ENCODE data around the gene RABGAP1L.

RABGAP1L gene

DNA sequence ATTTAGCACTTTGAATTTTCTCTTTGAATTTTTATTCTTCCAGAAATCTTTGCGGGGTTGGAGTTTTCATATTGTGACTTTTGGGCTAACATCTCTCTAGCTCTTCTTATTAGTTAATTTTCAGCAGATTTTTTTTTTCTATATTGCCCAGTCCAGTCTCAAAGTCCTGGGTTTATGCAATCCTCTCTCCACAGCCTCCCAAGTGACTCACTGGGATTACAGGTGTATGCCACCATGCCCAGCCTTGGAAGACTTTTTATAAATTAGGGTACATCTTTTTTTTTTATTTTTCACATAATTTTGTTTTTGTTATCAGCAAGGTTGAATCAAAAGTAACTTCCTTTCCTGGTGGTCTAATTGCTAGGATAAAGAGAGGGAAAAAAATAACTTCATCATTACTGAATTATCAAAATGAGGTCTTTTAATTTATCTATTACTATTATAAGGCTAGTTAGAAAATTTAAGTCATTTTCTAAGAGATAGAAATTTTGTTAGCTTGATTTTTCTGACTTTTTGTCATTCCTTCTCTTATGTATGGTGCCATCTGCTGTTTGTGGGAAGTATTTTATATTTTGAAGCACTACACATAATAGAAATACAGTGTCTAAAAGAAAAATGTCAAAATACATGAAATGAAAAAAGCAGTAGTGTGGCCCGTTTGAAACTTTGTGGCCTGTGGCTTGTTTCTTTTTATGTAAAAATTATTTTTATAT lies 567.0 kb downstream of the RABGAP1L start:
- DNase-seq = peak in 1 of 2 donors; percentile 19

DNA sequence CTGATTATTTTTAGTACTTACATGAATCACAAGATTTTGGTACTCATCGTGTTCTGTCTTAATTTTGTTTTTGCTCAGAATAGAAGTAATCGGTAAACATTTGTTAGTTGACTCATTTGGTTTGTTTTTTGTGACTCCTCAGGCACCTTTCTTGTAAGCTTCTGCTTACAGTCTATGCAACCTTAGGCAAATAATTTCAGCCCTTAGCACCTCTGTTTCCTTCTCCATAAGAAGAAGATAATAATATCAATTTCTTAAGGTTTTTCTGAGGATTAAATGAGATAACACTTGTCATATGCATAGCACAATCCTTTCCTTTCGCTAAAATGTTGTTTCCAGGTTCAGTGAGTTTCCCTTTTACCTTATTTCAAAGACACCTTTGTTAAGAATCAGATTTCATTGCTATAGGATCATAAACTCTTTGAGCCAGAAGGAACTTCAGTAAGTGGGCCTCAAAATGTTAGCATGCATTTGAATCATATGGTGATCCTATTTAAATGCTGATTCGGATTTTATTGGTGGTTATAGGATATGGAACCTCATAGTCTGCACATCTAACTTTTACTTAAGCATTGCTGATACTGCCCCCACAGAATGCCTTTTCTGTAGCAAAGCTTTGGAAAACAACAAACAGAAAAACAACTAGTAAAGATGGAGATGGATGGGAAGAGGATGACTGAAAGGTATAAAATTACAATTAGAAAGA lies 567.7 kb downstream of the RABGAP1L start:
- DNase-seq = no peak

DNA sequence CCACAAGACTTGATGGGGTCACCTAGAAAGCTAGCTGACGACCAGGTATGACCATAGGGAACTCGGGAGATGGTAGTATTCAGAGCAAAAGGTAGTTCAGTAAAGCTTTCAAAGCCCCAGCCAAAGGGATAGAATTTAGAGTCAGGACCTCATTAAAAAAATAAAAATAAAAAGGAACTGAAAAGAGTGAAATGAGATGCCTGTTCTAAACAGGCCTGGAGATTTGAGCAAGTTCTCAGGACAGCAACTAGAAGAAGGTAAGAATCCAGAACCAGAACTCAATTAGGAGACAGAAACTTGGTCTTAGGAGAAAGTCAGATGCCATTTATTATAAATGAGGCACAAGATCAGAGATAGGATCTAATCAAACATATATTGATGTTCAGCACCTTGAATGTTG lies 575.0 kb downstream of the RABGAP1L start:
- no peak for DNase-seq

DNA sequence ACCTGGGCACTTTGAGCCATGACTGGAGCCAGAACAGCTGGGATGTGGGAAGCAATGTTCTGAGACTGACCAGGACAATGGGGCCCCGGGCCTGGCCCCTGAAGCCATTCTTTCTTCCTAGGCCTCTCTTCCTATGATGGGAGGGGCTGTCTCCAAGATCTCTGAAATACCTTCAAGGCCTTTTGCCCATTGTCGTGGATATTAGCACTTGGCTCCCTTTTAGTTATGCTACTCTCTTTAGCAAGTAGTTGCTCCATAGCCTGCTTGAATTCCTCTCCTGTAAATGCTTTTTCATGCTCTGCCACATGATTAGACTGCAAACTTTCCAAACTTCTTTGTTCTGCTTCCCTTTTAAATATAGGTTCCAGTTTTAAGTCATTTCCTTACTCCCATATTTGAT lies 577.5 kb downstream of the RABGAP1L start:
- DNase-seq = peak; percentile 13 to 29

DNA sequence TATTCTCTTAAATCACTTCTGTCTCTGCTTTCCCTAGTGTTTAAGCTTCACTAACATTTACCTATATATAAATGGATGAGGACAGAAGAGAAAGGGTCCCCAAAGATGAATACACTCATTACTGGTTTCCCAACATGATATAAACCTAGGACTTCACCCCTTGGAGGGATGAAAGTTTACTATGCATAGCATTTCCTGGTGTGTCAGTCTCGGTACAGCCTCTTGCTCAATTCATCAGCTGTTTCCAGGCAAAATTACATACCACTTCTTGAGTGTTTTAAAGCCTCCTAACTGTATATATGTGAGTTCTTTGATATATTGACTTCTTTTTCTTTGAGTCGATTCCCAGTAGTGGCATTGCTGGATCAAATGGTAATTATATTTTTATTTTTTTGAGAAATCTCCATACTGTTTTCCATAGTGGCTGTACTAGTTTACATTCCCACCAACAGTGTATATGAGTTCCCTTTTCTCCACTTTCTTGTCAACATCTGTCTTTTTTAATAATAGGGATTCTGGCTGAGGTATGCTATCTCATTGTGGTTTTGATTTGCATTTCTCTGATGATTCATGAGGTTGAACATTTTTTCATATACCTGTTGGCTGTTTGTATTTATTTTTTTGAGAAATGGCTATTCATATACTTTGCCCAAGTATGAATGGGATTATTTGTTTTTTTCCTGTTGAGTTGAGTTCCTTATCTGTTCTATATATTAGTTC lies 581.1 kb downstream of the RABGAP1L start:
- peak; percentile 10 to 14 for DNase-seq

DNA sequence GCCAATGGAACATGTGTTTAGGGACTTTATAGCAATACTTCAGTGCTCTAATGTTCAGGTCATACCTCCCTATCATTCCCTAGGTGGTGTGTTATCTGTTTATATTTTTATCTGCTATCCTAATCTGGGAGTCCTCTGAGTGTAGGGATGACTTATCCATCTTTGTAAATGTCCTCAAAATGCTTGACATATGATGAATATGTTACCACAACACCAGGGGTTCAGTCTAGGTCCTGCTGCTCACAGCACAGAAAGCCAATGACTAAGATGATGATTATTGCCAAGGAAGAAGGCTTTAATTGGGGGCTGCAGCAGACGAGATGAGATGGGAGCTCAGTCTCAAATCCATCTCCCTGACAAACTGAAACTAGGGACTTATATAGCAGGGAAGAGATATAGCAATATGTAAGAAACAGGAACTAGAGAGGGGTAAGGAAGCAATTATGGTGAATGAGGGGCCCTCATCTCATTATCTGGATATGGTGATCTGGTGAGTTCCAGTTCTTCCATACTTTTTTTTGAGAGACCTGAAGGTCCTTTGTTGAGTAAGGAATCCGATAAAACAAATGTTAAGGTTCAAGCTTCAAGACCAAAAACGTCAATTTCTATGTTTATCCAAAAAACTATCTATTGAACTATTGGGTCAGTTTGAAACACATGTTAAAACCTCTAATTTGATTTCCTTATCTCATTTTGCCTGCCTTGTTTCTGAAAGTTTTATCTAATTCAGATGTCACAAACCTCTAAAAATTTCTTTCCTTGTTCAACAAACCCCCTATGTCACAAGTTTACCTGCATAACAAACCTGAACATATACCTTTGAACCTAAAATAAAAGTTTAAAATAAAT lies 583.7 kb downstream of the RABGAP1L start:
- no peak for DNase-seq

DNA sequence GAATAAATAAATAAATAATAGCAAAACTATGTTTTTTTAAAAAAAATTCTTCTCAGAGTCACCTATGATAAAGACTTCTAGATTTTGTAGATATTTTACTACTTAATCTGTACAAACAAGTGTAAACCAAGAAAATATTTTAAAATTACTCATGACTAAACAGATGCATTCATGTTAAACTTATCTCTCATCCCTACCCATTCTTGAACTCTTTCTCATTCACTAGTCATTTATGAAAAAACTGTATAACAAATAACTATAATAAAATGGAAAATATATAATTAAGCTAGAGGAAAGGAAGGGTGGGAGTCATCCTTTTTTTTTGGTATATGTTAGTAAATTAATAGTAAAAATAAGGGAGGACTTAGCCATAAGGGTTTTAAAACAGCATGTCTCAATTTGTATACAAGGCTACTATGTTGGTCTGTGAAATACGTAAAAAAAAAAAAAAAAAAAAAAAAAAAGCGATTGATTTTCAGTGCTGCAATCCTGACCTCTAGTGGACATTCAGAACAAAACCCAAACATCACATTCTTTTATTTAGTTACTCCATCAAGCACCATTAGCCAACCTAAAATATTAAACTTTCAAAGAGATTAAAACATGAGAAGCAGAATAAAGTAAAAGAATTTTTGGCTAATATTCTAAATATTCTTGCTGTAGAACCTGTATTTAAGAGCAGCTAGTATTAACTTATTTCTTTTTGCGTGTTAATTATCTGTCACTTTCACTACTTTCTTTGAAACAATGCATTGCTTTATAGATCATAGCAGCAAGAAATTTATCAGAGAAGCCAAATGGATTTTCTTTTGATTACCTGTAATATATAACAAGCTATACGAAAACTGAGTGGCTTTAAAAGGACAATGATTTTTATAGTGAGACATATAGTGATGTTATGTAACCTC lies 584.6 kb downstream of the RABGAP1L start:
- peak; percentile 20 to 67 for DNase-seq

DNA sequence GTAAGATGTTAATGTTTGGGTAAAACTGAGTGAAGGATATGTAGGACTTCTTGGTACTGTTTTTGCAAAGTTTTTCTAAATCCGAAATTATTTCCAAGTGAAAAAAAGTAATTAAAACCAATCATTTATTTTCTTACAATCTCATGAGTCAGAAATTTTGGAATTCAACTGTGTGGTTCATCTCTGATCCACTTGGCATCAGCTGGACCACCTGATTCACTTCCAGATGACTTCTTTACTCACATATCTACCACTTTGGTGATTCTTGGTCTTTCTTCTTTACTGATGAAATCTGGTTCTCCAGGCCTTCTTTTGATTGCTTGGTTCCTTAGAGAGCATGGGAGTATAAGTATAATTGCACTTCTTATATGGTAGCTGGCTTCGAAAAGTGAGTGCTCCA lies 585.6 kb downstream of the RABGAP1L start:
- no peak for DNase-seq

DNA sequence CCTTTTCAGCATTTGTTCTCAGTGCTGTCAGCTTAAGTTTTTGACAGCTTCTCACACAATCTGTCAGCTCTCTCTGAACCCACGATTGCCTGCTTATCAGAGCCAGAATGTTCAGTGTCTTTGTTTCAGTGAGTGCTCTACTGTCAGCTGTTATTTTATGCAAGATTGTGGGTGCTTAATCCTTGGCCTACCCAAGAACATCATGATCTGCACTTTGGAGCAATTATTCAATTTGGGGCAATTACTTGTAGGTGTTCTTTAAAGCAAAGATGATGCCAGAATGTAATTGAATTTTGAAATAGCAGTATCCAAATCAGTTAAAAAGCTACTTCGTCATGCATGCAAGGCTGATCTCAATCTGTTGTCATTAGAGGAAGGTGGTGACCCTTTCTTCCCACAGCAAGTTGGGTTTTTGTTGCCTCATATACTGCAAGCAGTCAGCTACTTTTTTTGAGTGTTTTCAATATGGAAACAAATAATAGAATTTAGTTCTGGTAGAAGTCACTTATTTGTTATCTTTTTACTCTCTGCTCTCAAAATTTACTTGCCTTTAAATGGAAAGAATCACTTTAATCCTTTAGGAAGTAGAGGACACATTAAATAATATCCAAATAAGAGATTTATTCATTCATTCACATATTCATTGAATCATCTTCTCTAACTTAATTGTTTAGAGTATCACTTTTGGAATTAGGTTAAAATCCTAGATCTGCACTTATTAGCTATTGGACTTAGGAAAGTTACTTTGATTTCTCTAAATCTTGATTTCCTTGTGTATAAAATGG lies 586.9 kb downstream of the RABGAP1L start:
- DNase-seq = peak; percentile 53 to 56

DNA sequence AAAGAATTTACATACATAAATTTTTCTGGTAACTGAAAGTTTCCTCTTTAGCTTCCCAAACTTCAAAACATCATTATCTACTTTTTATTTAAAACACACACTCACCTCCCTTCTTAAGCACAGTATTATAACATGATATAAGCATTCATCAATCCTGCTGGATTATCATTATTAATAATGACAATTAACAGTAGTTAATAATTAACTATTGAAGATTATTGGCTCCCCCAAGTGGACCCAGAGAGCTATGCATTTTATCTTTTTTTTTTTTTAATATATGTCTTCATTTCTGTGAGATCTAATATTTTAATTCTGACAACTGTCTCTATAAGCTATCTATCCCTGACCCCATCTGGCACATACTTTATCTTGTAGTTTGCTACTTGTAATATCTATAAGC lies 588.3 kb downstream of the RABGAP1L start:
- no peak for DNase-seq

DNA sequence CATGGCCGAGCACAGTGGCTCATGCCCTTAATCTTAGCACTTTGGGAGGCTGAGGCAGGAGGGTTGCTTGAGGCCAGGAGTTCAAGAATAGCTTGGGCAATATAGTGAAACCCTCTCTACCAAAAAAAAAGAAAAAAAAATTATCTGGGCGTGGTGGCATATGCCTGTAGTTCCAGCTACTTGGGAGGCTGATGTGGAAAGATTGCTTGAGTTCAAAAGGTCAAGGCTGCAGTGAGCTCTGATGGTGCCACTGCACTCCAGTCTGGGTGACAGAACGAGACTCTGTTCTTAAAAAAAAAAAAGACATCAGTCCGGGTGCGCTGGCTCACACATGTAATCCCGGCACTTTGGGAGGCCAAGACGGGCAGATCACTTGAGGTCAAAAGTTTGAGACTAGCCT lies 589.3 kb downstream of the RABGAP1L start:
- DNase-seq = peak in 1 of 2 donors; percentile 52

DNA sequence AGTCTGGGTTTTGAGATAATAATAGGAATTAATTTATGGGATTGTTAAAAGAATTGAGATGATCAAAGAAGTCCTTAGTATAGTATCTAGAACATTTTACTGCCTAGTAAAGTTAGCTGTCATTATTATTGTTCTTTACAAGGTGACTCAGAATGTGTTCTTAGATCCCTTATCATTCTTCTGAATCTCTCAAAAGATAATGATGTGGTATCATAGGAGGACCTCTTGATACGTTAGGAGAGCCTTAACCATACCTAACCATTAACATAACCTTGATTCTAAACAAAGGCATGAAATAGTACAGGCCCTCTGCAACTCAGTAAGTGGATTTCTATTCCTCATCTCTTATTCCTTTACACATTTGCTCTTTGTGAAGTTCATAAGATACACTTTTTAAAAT lies 593.8 kb downstream of the RABGAP1L start:
- DNase-seq = no peak

DNA sequence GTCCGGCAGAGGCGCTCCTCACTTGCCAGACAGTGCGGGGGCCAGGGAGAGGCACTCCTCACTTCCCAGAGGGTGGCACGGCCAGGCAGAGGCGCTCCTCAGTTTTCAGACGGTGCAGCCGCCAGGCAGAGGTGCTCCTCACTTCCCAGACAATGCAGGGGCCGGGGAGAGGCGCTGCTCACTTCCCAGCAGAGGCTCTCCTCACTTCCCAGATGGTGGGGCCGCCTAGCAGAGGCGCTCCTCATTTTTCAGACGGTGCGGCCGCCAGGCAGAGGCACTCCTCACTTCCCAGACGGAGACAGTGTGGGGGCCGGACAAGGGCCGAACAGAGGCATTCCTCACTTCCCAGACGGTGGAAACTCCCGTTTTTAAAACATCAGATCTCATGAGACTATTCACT lies 602.0 kb downstream of the RABGAP1L start:
- DNase-seq = no peak

DNA sequence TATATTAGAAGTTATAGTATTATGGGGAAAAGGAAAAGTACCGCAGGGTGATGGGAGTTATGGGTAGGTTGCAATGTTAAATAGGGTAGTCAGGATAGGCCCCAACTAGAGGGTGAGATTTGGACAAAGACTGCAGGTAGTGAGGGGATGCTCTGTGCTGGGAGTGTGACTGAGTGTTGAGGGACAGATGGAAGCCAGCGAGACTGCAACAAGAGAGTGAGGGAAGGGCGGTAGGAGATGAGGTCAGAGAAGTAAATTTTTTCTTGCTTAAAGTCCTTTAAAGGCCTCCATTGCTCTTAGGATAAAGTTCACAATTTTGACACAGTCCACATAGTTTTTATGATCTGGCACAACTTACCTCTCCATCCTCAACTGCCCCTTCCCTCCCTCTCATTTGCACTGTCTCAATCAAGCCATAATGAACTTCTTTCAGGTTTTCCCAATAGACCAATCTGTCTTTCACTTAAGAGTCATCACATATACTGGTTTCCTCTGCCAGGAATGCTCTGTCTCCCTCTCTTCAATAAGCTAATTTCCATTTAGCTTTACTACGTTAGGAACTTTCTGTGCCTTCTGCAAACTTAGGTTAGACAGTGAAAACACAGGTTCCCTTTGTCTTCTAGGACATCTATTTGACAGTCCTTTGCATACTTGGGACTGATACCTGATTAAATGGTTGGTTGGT lies 602.7 kb downstream of the RABGAP1L start:
- DNase-seq = no peak

DNA sequence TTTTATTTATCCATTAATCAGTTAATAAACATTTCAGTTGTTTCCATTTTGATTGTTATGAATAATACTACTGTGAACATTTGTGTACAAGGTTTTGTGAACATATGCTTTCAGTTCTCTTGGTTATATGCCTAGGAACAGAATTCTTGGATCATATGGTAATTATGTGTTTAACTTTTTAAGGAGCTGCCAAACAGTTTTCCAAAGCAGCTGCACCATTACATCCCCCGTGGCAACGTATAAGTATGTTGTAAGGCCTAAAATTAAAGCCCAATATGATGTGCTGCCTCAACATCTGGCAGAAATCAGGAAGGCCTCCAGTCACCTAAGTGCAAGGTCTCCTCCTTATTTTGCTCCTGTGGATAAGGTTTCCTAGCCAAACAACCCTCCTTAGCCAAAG lies 604.9 kb downstream of the RABGAP1L start:
- DNase-seq = no peak

DNA sequence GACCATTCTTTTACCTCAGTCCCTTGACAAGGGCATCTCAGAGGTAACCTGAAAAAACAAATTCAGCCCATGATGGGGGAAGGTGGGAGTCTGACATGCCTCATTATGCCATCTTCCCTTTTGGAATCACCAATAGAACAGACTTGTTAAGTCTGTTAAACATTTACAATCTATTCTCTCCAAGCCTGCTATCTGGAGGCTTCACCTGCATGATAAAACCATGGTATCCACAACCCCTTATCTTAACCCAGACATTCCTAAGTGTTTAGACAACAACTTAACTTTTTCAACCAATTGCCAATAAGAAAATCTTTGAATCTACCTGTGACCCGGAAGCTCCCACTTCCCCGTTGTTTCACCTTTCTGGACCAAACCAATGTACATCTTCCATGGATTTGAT lies 607.4 kb downstream of the RABGAP1L start:
- no peak for DNase-seq

DNA sequence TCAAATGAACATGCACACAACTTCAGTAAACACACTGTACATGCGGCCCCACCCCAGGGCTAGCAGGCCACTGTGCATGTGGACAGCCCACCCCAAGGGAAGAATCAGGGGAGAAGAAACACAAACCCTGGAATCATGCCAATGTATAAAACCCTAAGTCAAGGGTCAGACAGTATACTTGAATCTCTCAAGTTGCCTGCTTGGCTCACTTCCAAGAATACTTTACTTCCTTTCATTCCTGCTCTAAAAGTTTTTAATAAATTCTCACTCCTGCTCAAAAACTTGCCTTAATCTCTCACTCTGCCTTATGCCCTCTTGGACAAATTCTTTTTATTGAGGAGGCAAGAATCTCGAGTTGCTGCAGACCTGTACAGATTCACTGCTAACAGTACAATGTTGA lies 609.2 kb downstream of the RABGAP1L start:
- no peak for DNase-seq

DNA sequence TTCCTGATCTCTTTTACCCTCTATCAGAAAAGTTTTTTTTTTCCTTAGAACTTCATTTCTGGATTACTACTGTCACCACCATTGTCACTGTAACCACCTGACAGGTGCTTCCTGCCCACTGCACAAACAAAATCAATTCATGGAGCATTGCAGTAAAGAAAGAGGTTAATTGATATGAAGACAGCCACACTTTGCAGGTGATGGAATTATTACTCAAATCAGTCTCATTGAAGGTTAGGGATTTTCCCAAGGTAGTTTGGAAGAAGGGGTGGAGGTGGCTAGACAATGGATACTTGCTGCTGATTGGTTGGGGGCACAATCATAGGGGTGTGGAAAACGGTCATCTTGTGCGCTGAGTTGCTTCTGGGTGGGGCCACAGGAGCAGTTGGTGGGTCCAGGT lies 609.6 kb downstream of the RABGAP1L start:
- no peak for DNase-seq

DNA sequence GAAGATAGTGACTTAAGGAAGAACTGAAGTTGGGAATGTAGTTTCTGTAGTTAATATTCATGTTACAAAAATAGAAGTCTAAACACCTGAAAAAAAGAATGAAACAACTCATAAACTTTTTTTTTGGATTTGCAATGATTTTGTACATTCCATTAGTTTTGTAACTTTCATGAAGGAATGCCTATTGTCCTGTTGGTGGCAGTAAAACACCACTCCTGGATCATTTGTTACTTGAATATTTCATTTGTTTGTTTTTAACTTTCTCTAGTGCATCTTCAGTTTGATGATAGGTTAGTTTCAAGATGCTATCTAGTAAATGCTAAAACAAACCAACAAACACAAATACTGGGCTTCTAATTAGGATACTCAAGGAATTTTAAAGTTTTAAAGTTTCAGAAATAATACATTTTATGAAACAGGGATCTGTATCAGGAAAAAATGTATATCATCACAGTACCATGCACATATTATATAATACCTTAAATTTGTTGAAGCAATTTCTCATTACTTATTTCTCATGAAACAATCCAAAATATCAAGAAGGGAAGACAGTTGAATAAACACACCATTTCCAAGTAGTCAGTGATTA lies 610.7 kb downstream of the RABGAP1L start:
- peak; percentile 19 to 54 for DNase-seq

DNA sequence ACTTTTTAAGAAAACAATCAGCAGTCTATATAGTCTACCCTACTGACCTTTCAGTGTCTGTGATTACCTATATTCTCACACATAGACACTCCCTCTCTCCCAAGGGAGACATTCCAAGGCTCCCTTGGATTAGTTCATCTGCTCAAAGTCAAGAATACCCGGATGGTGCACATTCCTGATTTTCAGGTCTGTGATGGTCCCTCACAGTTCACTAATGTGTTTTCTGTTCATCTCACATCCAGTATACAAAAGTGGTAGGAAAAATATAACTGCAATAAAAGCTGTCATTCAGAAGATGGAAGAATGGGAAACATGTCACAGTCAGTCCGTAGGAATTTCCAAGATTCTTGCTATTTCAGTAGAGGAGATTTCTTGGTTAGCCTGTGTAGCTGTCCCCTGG lies 616.3 kb downstream of the RABGAP1L start:
- DNase-seq = no peak

Measured in inflammatory macrophage (primary cell).